ENCODE data around the gene RMP24.
A peak's percentile ranks its signal among the peaks of the same experiment; 100 is the strongest.

The RMP24 gene

GRCh38 chr18:35972197-35973000, at the start of gene RMP24 (continued):
- TF ChIP-seq, protein P1, sequence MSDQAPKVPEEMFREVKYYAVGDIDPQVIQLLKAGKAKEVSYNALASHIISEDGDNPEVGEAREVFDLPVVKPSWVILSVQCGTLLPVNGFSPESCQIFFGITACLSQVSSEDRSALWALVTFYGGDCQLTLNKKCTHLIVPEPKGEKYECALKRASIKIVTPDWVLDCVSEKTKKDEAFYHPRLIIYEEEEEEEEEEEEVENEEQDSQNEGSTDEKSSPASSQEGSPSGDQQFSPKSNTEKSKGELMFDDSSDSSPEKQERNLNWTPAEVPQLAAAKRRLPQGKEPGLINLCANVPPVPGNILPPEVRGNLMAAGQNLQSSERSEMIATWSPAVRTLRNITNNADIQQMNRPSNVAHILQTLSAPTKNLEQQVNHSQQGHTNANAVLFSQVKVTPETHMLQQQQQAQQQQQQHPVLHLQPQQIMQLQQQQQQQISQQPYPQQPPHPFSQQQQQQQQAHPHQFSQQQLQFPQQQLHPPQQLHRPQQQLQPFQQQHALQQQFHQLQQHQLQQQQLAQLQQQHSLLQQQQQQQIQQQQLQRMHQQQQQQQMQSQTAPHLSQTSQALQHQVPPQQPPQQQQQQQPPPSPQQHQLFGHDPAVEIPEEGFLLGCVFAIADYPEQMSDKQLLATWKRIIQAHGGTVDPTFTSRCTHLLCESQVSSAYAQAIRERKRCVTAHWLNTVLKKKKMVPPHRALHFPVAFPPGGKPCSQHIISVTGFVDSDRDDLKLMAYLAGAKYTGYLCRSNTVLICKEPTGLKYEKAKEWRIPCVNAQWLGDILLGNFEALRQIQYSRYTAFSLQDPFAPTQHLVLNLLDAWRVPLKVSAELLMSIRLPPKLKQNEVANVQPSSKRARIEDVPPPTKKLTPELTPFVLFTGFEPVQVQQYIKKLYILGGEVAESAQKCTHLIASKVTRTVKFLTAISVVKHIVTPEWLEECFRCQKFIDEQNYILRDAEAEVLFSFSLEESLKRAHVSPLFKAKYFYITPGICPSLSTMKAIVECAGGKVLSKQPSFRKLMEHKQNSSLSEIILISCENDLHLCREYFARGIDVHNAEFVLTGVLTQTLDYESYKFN (CRISPR knock-in tag; conservative IDR thresholded peaks at IDR 0.05), result peak; percentile 64
- peak; percentile 20; the same call in 1 of the 2 replicates for TF ChIP-seq ATF7-NPFF (CRISPR knock-in tag; IDR thresholded peaks at IDR 0.05; ENCODE audit: low read depth)
- no peak for TF ChIP-seq ZBTB42 (CRISPR knock-in tag; IDR thresholded peaks at IDR 0.05)
- TF ChIP-seq ZFP36 (IDR thresholded peaks at IDR 0.05; ENCODE audit: borderline replicate concordance, low read depth, low read length, partially characterized antibody), result no peak
- TF ChIP-seq SP2 (CRISPR knock-in tag; IDR thresholded peaks at IDR 0.05), result peak; percentile 62; the same call in 1 of the 2 replicates
- TF ChIP-seq THAP11 (CRISPR knock-in tag; IDR thresholded peaks at IDR 0.05), result peak; percentile 96
- TF ChIP-seq, protein P2, sequence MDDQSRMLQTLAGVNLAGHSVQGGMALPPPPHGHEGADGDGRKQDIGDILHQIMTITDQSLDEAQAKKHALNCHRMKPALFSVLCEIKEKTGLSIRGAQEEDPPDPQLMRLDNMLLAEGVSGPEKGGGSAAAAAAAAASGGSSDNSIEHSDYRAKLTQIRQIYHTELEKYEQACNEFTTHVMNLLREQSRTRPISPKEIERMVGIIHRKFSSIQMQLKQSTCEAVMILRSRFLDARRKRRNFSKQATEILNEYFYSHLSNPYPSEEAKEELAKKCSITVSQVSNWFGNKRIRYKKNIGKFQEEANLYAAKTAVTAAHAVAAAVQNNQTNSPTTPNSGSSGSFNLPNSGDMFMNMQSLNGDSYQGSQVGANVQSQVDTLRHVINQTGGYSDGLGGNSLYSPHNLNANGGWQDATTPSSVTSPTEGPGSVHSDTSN (CRISPR knock-in tag; IDR thresholded peaks at IDR 0.05; ENCODE audit: borderline replicate concordance), result no peak
- no peak; the same call in 1 of the 2 replicates for TF ChIP-seq ZNF12 (CRISPR knock-in tag; IDR thresholded peaks at IDR 0.05)
- peak in 1 of 2 experiments; percentile 51; a peak in 1 of 4 replicates for TF ChIP-seq REST (IDR thresholded peaks at IDR 0.05; ENCODE audit: borderline replicate concordance in 1 of 2, low read depth in 1 of 2, low read length in 2 of 2)
- TF ChIP-seq, protein P3, sequence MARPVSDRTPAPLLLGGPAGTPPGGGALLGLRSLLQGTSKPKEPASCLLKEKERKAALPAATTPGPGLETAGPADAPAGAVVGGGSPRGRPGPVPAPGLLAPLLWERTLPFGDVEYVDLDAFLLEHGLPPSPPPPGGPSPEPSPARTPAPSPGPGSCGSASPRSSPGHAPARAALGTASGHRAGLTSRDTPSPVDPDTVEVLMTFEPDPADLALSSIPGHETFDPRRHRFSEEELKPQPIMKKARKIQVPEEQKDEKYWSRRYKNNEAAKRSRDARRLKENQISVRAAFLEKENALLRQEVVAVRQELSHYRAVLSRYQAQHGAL (CRISPR knock-in tag; IDR thresholded peaks at IDR 0.05; ENCODE audit: not compliant biosample characterization), result no peak
- TF ChIP-seq, protein P4, sequence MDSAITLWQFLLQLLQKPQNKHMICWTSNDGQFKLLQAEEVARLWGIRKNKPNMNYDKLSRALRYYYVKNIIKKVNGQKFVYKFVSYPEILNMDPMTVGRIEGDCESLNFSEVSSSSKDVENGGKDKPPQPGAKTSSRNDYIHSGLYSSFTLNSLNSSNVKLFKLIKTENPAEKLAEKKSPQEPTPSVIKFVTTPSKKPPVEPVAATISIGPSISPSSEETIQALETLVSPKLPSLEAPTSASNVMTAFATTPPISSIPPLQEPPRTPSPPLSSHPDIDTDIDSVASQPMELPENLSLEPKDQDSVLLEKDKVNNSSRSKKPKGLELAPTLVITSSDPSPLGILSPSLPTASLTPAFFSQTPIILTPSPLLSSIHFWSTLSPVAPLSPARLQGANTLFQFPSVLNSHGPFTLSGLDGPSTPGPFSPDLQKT (CRISPR knock-in tag; IDR thresholded peaks at IDR 0.05; ENCODE audit: borderline replicate concordance), result no peak
- TF ChIP-seq, protein P5, sequence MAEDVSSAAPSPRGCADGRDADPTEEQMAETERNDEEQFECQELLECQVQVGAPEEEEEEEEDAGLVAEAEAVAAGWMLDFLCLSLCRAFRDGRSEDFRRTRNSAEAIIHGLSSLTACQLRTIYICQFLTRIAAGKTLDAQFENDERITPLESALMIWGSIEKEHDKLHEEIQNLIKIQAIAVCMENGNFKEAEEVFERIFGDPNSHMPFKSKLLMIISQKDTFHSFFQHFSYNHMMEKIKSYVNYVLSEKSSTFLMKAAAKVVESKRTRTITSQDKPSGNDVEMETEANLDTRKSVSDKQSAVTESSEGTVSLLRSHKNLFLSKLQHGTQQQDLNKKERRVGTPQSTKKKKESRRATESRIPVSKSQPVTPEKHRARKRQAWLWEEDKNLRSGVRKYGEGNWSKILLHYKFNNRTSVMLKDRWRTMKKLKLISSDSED (CRISPR knock-in tag; IDR thresholded peaks at IDR 0.05), result no peak
- 0 out of 2 replicates have a peak, but pooled peaks have one; percentile 76 for TF ChIP-seq SNAPC2 (CRISPR knock-in tag; IDR thresholded peaks at IDR 0.05)
- peak; percentile 67; the same call in 1 of the 2 replicates for TF ChIP-seq GATA4 (IDR thresholded peaks at IDR 0.05; ENCODE audit: borderline replicate concordance, low read depth)
- TF ChIP-seq JUND (CRISPR knock-in tag; IDR thresholded peaks at IDR 0.05), result no peak
